Glomerular visceral epithelial cell (primary cell): ENCODE measurements around the gene RND1.
"Not testable (repeated sequence)": the region's sequence is repeated elsewhere in the genome, so short reads cannot be mapped to it uniquely, and the experiment has no call there.

Source experiments
- DNase-seq: peaks from one replicate; pipeline ENCODE4 v3.0.0-alpha.2; 2016; ENCODE audit errors: extremely low spot score

RND1 gene

GRCh38 chr12:48865281-48866051 lies at the start of gene RND1:
Gene RND1, minus strand, starts transcription at chr12:48865870. Its CDS starts 103 bp downstream, at chr12:48865767.
- DNase-seq, result peak; percentile 92

- DNase-seq, result no peak
Measured at GRCh38 chr12:48910196-48910595, 44.5 kb upstream of the RND1 start.

GRCh38 chr12:48909698-48910097 lies 44.0 kb upstream of the RND1 start:
- not testable (repeated sequence) for DNase-seq

- no peak for DNase-seq
Measured at GRCh38 chr12:48907245-48907644, 41.6 kb upstream of the RND1 start.

GRCh38 chr12:48903982-48904411 lies 38.3 kb upstream of the RND1 start:
- peak; percentile 74 for DNase-seq

GRCh38 chr12:48903363-48903981 lies 37.8 kb upstream of the RND1 start:
- DNase-seq, result peak; percentile 28

GRCh38 chr12:48901278-48901677 lies 35.6 kb upstream of the RND1 start:
- DNase-seq, result no peak

- DNase-seq, result no peak
Measured at GRCh38 chr12:48899651-48900050, 34.0 kb upstream of the RND1 start.

GRCh38 chr12:48894271-48894670 lies 28.6 kb upstream of the RND1 start:
- no peak for DNase-seq

GRCh38 chr12:48890657-48891418 lies 25.2 kb upstream of the RND1 start:
- DNase-seq, result peak; percentile 76

- no peak for DNase-seq
Measured at GRCh38 chr12:48889679-48890078, 24.0 kb upstream of the RND1 start.

- DNase-seq, result no peak
Measured at GRCh38 chr12:48883305-48884161, 17.9 kb upstream of the RND1 start.

GRCh38 chr12:48882972-48883304 lies 17.3 kb upstream of the RND1 start:
- DNase-seq, result no peak

GRCh38 chr12:48882315-48882687 lies 16.6 kb upstream of the RND1 start:
- DNase-seq, result peak; percentile 38

- no peak for DNase-seq
Measured at GRCh38 chr12:48881686-48882314, 16.1 kb upstream of the RND1 start.

GRCh38 chr12:48880647-48881046 lies 15.0 kb upstream of the RND1 start:
- no peak for DNase-seq

GRCh38 chr12:48878548-48878947 lies 12.9 kb upstream of the RND1 start:
- no peak for DNase-seq

- DNase-seq, result no peak
Measured at GRCh38 chr12:48875944-48876515, 10.4 kb upstream of the RND1 start.

GRCh38 chr12:48873534-48873933 lies 7.9 kb upstream of the RND1 start:
- DNase-seq, result not testable (repeated sequence)

- DNase-seq, result no peak
Measured at GRCh38 chr12:48873096-48873495, 7.4 kb upstream of the RND1 start.

- DNase-seq, result no peak
Measured at GRCh38 chr12:48869191-48869590, 3.5 kb upstream of the RND1 start.
